ENCODE data around the gene MEF2D.

Gene MEF2D

GRCh38 chr1:156492013-156492590, 8.5 kb downstream of the MEF2D start:
- H2AFZ ChIP-seq (ENCODE audit: low read length): no peak overlapping the region
- peaks cover 97% of the 10 kb centered on the region for H4K20me1 ChIP-seq (ENCODE audit: insufficient read depth, low read length, poor library complexity, severe bottlenecking)
- no peaks in the 10 kb centered on the region for H3K27me3 ChIP-seq (ENCODE audit: insufficient read depth, low read length, poor library complexity, severe bottlenecking)
- H3K36me3 ChIP-seq (ENCODE audit: insufficient read depth, low read length): peaks cover 5% of the 10 kb centered on the region; the same call in 1 of the 2 replicates
- no peak overlapping the region for H3K9ac ChIP-seq (ENCODE audit: low read depth, low read length, poor library complexity, severe bottlenecking)
- H3K4me3 ChIP-seq (ENCODE audit: low read length, poor library complexity, severe bottlenecking): no peak overlapping the region
- no peaks in the 10 kb centered on the region for H3K9me3 ChIP-seq (ENCODE audit: insufficient read depth, low read depth, low read length)
- H3K79me2 ChIP-seq (ENCODE audit: insufficient read depth, low read length): peaks cover 100% of the 10 kb centered on the region
- peaks cover 73% of the 10 kb centered on the region for H3K4me1 ChIP-seq (ENCODE audit: insufficient read depth, low read length, poor library complexity, severe bottlenecking)
- TF ChIP-seq, protein P1, sequence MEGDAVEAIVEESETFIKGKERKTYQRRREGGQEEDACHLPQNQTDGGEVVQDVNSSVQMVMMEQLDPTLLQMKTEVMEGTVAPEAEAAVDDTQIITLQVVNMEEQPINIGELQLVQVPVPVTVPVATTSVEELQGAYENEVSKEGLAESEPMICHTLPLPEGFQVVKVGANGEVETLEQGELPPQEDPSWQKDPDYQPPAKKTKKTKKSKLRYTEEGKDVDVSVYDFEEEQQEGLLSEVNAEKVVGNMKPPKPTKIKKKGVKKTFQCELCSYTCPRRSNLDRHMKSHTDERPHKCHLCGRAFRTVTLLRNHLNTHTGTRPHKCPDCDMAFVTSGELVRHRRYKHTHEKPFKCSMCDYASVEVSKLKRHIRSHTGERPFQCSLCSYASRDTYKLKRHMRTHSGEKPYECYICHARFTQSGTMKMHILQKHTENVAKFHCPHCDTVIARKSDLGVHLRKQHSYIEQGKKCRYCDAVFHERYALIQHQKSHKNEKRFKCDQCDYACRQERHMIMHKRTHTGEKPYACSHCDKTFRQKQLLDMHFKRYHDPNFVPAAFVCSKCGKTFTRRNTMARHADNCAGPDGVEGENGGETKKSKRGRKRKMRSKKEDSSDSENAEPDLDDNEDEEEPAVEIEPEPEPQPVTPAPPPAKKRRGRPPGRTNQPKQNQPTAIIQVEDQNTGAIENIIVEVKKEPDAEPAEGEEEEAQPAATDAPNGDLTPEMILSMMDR (conservative IDR thresholded peaks at IDR 0.05; ENCODE audit: low read length): no peak
- no peak for TF ChIP-seq EZH2phosphoT487 (IDR thresholded peaks at IDR 0.05; ENCODE audit: borderline replicate concordance)
- peak overlapping the region; percentile 59 for H3K4me2 ChIP-seq (ENCODE audit: low read depth, low read length, poor library complexity, severe bottlenecking)
- H3K9me2 ChIP-seq (replicated peaks; ENCODE audit: low read depth, low read length): no peaks in the 10 kb centered on the region
- H3F3A ChIP-seq (ENCODE audit: low read depth): no peaks in the 10 kb centered on the region

- Histone ChIP-seq H3F3A (ENCODE audit: low read depth) (no peaks in the 10 kb centered on the region), H3K4me2 (ENCODE audit: low read depth, low read length, poor library complexity, severe bottlenecking) (peak overlapping the region; percentile 59), H2AFZ (ENCODE audit: low read length) (no peak overlapping the region), H3K9me2 (replicated peaks; ENCODE audit: low read depth, low read length) (no peaks in the 10 kb centered on the region), H3K79me2 (ENCODE audit: insufficient read depth, low read length) (peaks cover 100% of the 10 kb centered on the region), H3K9ac (ENCODE audit: low read depth, low read length, poor library complexity, severe bottlenecking) (peak overlapping the region; percentile 44), H3K4me3 (ENCODE audit: low read length, poor library complexity, severe bottlenecking) (no peak overlapping the region), H3K9me3 (ENCODE audit: insufficient read depth, low read depth, low read length) (no peaks in the 10 kb centered on the region), H4K20me1 (ENCODE audit: insufficient read depth, low read length, poor library complexity, severe bottlenecking) (peaks cover 97% of the 10 kb centered on the region), H3K36me3 (ENCODE audit: insufficient read depth, low read length) (peaks cover 5% of the 10 kb centered on the region; the same call in 1 of the 2 replicates), H3K4me1 (ENCODE audit: insufficient read depth, low read length, poor library complexity, severe bottlenecking) (peaks cover 66% of the 10 kb centered on the region), H3K27me3 (ENCODE audit: insufficient read depth, low read length, poor library complexity, severe bottlenecking) (no peaks in the 10 kb centered on the region)
- TF ChIP-seq, protein P1 (conservative IDR thresholded peaks at IDR 0.05; ENCODE audit: low read length): no peak
- TF ChIP-seq EZH2phosphoT487 (IDR thresholded peaks at IDR 0.05; ENCODE audit: borderline replicate concordance): no peak
Observed at GRCh38 chr1:156491151-156491949, 9.2 kb downstream of the MEF2D start.

DNA sequence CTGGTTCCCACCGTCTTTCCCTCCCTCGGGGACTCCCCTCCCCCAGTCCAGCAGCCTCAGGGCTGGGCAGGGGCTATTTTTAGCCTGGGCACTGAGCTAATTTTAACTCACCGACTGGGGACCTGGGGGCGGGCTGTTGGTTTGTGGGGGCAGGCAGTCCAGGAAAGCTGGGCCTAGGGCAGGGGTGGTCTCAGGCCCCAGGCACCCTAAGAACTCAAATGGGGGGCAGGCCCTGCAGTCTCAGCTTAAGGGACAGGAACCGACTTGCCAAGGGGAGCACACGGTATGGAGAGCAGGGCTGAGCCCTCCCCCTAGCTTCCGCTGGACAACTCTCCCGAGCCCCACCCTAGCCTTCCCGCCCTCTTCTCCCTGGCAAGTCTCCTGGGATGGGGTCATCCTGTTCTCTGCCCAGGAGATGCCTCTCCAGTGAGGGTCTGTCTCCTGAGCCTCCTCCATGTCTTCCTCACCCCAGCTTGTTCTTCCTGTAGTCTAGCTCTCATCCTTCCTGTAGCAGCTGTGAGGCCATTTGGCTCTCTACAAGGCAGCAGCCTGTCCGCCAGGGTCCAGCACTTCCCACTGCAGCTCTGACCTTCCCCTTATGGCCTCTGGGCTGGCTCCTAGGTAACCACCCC, 10.1 kb downstream of the MEF2D start:
- Histone ChIP-seq H3K9ac (ENCODE audit: low read depth, low read length, poor library complexity, severe bottlenecking) (peak overlapping the region; percentile 44), H3K4me1 (ENCODE audit: insufficient read depth, low read length, poor library complexity, severe bottlenecking) (peaks cover 58% of the 10 kb centered on the region)

More for the DNA sequence above, 10.1 kb downstream of the MEF2D start:
- Histone ChIP-seq H3K79me2 (ENCODE audit: insufficient read depth, low read length) (peaks cover 98% of the 10 kb centered on the region), H3K4me3 (ENCODE audit: low read length, poor library complexity, severe bottlenecking) (peak overlapping the region; percentile 12), H3K9me2 (replicated peaks; ENCODE audit: low read depth, low read length) (no peaks in the 10 kb centered on the region), H3F3A (ENCODE audit: low read depth) (no peaks in the 10 kb centered on the region), H3K36me3 (ENCODE audit: insufficient read depth, low read length) (peaks cover 5% of the 10 kb centered on the region; the same call in 1 of the 2 replicates), H4K20me1 (ENCODE audit: insufficient read depth, low read length, poor library complexity, severe bottlenecking) (peaks cover 96% of the 10 kb centered on the region), H3K27me3 (ENCODE audit: insufficient read depth, low read length, poor library complexity, severe bottlenecking) (no peaks in the 10 kb centered on the region), H3K4me2 (ENCODE audit: low read depth, low read length, poor library complexity, severe bottlenecking) (peak overlapping the region; percentile 59), H3K9me3 (ENCODE audit: insufficient read depth, low read depth, low read length) (no peaks in the 10 kb centered on the region), H2AFZ (ENCODE audit: low read length) (no peak overlapping the region)
- no peak for TF ChIP-seq EZH2phosphoT487 (IDR thresholded peaks at IDR 0.05; ENCODE audit: borderline replicate concordance)
- TF ChIP-seq, protein P1 (conservative IDR thresholded peaks at IDR 0.05; ENCODE audit: low read length): no peak
